IPS-11a (cell line): ENCODE results near the gene CNTNAP4.

Experiments
- H3K4me3 ChIP-seq: one replicate; pipeline ENCODE4 v1.5.1; 2013; ENCODE audit warnings: low read depth, low read length, control low read depth

CNTNAP4 gene

GRCh38 chr16:76576526-76576925 is 299.3 kb downstream of the CNTNAP4 start:
- no peak overlapping the region for H3K4me3 ChIP-seq

GRCh38 chr16:76577003-76577402 is 299.8 kb downstream of the CNTNAP4 start:
- H3K4me3 ChIP-seq = no peak overlapping the region

GRCh38 chr16:76579277-76579922 is 302.2 kb downstream of the CNTNAP4 start:
- no peak overlapping the region for H3K4me3 ChIP-seq

- H3K4me3 ChIP-seq = no peak overlapping the region
Observed at GRCh38 chr16:76583466-76583865, 306.3 kb downstream of the CNTNAP4 start.

GRCh38 chr16:76583945-76584344 is 306.7 kb downstream of the CNTNAP4 start:
- H3K4me3 ChIP-seq = no peak overlapping the region

- no peak overlapping the region for H3K4me3 ChIP-seq
Observed at GRCh38 chr16:76598498-76598897, 321.3 kb downstream of the CNTNAP4 start.

GRCh38 chr16:76607317-76607716 is 330.1 kb downstream of the CNTNAP4 start:
- H3K4me3 ChIP-seq = no peak overlapping the region
